Gastrocnemius medialis (tissue), 4 donors: ENCODE measurements around the gene CDK17.

ENCODE experiments used
- POLR2A ChIP-seq, 2 donors: fragments of 450-650 bp; IDR thresholded peaks; one replicate each; pipeline ENCODE4 v1.6.1; 2017; ENCODE audit warnings: antibody characterized with exemption in 2 of 2, mild to moderate bottlenecking in 2 of 2, moderate library complexity in 2 of 2
- TF ChIP-seq, protein P1 (sequence below), 5 experiments: fragments of 450-650 bp in 3 of 5; fragments of 200-600 bp in 2 of 5; sonication (generic) in 2 of 5; IDR thresholded peaks in 4 of 5; conservative IDR thresholded peaks in 1 of 5; 1 replicate in 4 of 5; 2 replicates in 1 of 5; pipeline ENCODE4 v1.5.1; 2016 to 2019; ENCODE audit warnings: antibody characterized with exemption in 5 of 5, mild to moderate bottlenecking in 3 of 5, moderate library complexity in 3 of 5

DNA sequence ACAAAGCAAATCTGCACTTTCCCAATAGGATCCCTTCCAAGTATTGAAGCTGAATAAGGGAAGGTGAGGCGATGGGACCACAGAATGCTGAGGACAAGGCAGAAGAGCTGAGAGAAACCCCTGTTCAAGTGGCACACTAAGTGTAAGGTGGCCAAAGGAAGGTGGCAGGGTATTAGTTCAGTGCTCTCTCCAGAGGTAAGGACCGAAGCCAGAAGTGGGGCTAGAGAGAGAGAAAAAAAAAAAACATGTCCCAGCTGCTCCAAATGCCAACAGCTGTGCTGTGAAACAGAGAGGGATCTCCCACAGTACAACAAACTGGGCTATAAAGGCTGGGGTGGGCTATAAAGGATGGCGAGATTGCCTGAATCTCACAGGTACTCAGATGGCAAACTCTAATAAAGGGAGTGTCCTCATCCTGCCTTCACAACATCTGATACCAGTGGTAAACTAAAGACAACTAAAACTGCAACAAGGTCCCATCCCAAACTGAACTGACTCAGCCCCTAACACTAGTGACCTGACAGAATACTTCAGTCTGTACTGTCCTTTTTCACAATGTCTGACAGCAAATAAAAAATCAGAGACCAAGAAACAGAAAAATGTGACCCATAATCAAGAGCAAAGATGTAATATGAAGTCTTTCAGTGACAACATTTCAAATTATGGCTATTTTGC is 47.9 kb downstream of the CDK17 start:
- no peak for TF ChIP-seq POLR2A (IDR thresholded peaks at IDR 0.05)
- TF ChIP-seq, protein P1, sequence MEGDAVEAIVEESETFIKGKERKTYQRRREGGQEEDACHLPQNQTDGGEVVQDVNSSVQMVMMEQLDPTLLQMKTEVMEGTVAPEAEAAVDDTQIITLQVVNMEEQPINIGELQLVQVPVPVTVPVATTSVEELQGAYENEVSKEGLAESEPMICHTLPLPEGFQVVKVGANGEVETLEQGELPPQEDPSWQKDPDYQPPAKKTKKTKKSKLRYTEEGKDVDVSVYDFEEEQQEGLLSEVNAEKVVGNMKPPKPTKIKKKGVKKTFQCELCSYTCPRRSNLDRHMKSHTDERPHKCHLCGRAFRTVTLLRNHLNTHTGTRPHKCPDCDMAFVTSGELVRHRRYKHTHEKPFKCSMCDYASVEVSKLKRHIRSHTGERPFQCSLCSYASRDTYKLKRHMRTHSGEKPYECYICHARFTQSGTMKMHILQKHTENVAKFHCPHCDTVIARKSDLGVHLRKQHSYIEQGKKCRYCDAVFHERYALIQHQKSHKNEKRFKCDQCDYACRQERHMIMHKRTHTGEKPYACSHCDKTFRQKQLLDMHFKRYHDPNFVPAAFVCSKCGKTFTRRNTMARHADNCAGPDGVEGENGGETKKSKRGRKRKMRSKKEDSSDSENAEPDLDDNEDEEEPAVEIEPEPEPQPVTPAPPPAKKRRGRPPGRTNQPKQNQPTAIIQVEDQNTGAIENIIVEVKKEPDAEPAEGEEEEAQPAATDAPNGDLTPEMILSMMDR (IDR thresholded peaks at IDR 0.05 in 4 of 5, conservative IDR thresholded peaks at IDR 0.05 in 1 of 5), result no peak
